GM23338 (cell line): ENCODE data around the gene RUSF1. TPM values are rescaled to one million over a fixed set of nuclear protein-coding genes. Genes with fewer than 3 reads are reported as not detected.

ENCODE experiments used
- ATAC-seq: fragments of 200-7000 bp; cut with Tn5 transposase; 3 replicates; pipeline ENCODE4 v1.9.1; 2020
- DNase-seq: peaks from one replicate; pipeline ENCODE4 v3.0.0-alpha.2; 2015; ENCODE audit warnings: low spot score
- H2AFZ ChIP-seq: fragments of 200-600 bp; sonication (generic); 2 replicates; pipeline ENCODE4 v1.8.0; 2016; ENCODE audit warnings: antibody characterized with exemption, mild to moderate bottlenecking, moderate library complexity
- H3F3A ChIP-seq: fragments of 200-600 bp; sonication (generic); replicated peaks from 2 replicates; pipeline ENCODE4 v1.8.0; 2017; ENCODE audit warnings: antibody characterized with exemption, mixed run types, low read depth
- H3K27ac ChIP-seq: fragments of 200-600 bp; sonication (generic); 2 replicates; pipeline ENCODE4 v1.6.1; 2016; ENCODE audit warnings: low read depth
- H3K27me3 ChIP-seq: fragments of 200-600 bp; sonication (generic); 2 replicates; pipeline ENCODE4 v1.8.0; 2016; ENCODE audit warnings: mild to moderate bottlenecking, mixed run types, moderate library complexity; ENCODE audit not compliant: insufficient read depth
- H3K36me3 ChIP-seq: fragments of 200-600 bp; sonication (generic); 2 replicates; pipeline ENCODE4 v1.8.0; 2016; ENCODE audit warnings: mild to moderate bottlenecking; ENCODE audit not compliant: insufficient read depth
- H3K4me1 ChIP-seq: fragments of 200-600 bp; sonication (generic); 2 replicates; pipeline ENCODE4 v1.8.0; 2016; ENCODE audit warnings: mild to moderate bottlenecking, moderate library complexity; ENCODE audit not compliant: insufficient read depth
- H3K4me2 ChIP-seq: fragments of 200-600 bp; sonication (generic); 2 replicates; pipeline ENCODE4 v1.7.1; 2017; ENCODE audit warnings: mixed run types
- H3K4me3 ChIP-seq: fragments of 200-600 bp; sonication (generic); 2 replicates; pipeline ENCODE4 v1.6.1; 2016; ENCODE audit warnings: mixed run types
- H3K79me2 ChIP-seq: fragments of 200-600 bp; sonication (generic); replicated peaks from 2 replicates; pipeline ENCODE4 v1.8.0; 2017; ENCODE audit warnings: mild to moderate bottlenecking; ENCODE audit not compliant: insufficient read depth
- H3K9me2 ChIP-seq: fragments of 200-600 bp; sonication (generic); 2 replicates; pipeline ENCODE4 v1.8.0; 2017; ENCODE audit not compliant: insufficient read depth
- H4K20me1 ChIP-seq: fragments of 200-600 bp; sonication (generic); replicated peaks from 2 replicates; pipeline ENCODE4 v1.8.0; 2017; ENCODE audit warnings: mild to moderate bottlenecking; ENCODE audit not compliant: insufficient read depth
- H3K27ac Mint-ChIP-seq: 2 replicates; pipeline ENCODE4 v1.8.0; 2020; ENCODE audit warnings: inconsistent platforms, mild to moderate bottlenecking, moderate library complexity, mixed read lengths
- H3K27me3 Mint-ChIP-seq: 3 replicates; pipeline ENCODE4 v1.8.0; 2022; ENCODE audit warnings: low read depth, mild to moderate bottlenecking, moderate library complexity, mixed read lengths, inconsistent platforms; ENCODE audit not compliant: insufficient read depth, poor library complexity
- H3K36me3 Mint-ChIP-seq: 3 replicates; pipeline ENCODE4 v1.8.0; 2021; ENCODE audit warnings: low read depth, mild to moderate bottlenecking, inconsistent platforms, moderate library complexity, mixed read lengths
- H3K4me1 Mint-ChIP-seq: 3 replicates; pipeline ENCODE4 v1.8.0; 2020; ENCODE audit warnings: mild to moderate bottlenecking, inconsistent platforms, mixed read lengths
- H3K4me3 Mint-ChIP-seq: 3 replicates; pipeline ENCODE4 v1.8.0; 2021; ENCODE audit warnings: moderate library complexity, mild to moderate bottlenecking, inconsistent platforms, mixed read lengths
- H3K9me3 Mint-ChIP-seq: 3 replicates; pipeline ENCODE4 v1.8.0; 2020; ENCODE audit warnings: moderate library complexity, mild to moderate bottlenecking, inconsistent platforms, mixed read lengths
- CREB1 ChIP-seq: fragments of 250-450 bp; sonication (Bioruptor Pico); IDR thresholded peaks from 2 replicates; pipeline ENCODE4 v1.5.0; 2020; ENCODE audit warnings: low read depth, mild to moderate bottlenecking, moderate library complexity
- CTCF ChIP-seq, 2 experiments: fragments of 200-600 bp in 1 of 2; sonication (generic) in 1 of 2; conservative IDR thresholded peaks; 2 replicates each; pipeline versions ENCODE4 v1.5.1 to v1.6.1; 2016 to 2017; ENCODE audit warnings: antibody characterized with exemption in 2 of 2, low read depth in 2 of 2, mild to moderate bottlenecking in 2 of 2, moderate library complexity in 1 of 2
- ETS1 ChIP-seq: IDR thresholded peaks from 2 replicates; pipeline ENCODE4 v1.6.1; 2016; ENCODE audit warnings: antibody characterized with exemption
- EZH2 ChIP-seq: fragments of 200-600 bp; sonication (generic); IDR thresholded peaks from one replicate; pipeline ENCODE4 v1.8.0; 2017; ENCODE audit warnings: antibody characterized with exemption, mild to moderate bottlenecking, low read depth; ENCODE audit not compliant: unreplicated experiment
- EZH2phosphoT487 ChIP-seq: fragments of 200-600 bp; sonication (generic); IDR thresholded peaks from one replicate; pipeline ENCODE4 v1.8.1; 2018; ENCODE audit warnings: antibody characterized with exemption; ENCODE audit not compliant: unreplicated experiment
- JUNB ChIP-seq: IDR thresholded peaks from one replicate; pipeline ENCODE4 v1.6.1; 2016; ENCODE audit warnings: antibody characterized with exemption; ENCODE audit not compliant: unreplicated experiment
- NANOG ChIP-seq: IDR thresholded peaks from 2 replicates; pipeline ENCODE4 v1.6.1; 2016; ENCODE audit warnings: antibody characterized with exemption, borderline replicate concordance
- POLR2AphosphoS5 ChIP-seq: IDR thresholded peaks from 2 replicates; pipeline ENCODE4 v1.6.1; 2016; ENCODE audit warnings: antibody characterized with exemption, low read depth
- REST ChIP-seq: IDR thresholded peaks from one replicate; pipeline ENCODE4 v1.6.1; 2018; ENCODE audit warnings: antibody characterized with exemption; ENCODE audit not compliant: unreplicated experiment
- STAT1 ChIP-seq: IDR thresholded peaks from one replicate; pipeline ENCODE4 v1.6.1; 2016; ENCODE audit warnings: antibody characterized with exemption; ENCODE audit not compliant: unreplicated experiment
- ZNF114 ChIP-seq: fragments of 250-450 bp; sonication (Bioruptor Pico); IDR thresholded peaks from 2 replicates; pipeline ENCODE4 v1.5.0; 2020; ENCODE audit warnings: mild to moderate bottlenecking, moderate library complexity
- ZNF331 ChIP-seq: fragments of 250-450 bp; sonication (Bioruptor Pico); IDR thresholded peaks from 2 replicates; pipeline ENCODE4 v1.5.0; 2020; ENCODE audit warnings: low read depth, mild to moderate bottlenecking, moderate library complexity
- ZNF462 ChIP-seq: fragments of 250-450 bp; sonication (Bioruptor Pico); IDR thresholded peaks from 2 replicates; pipeline ENCODE4 v1.5.0; 2020; ENCODE audit warnings: mild to moderate bottlenecking, moderate library complexity
- polyA plus RNA-seq: library from polyadenylated mRNA; unstranded; fragments of >200 nt; fragmentation: Nextera tagmentation; extraction: Ambion mirVana; gene quantifications from 2 replicates; pipeline ENCODE4 v1.2.1, GENCODE V29; 2016
- total RNA-seq: library from RNA; depleted of rRNA; stranded (reverse); fragments of >200 nt; shearing (Covaris generic); gene quantifications from 2 replicates; pipeline ENCODE4 v1.2.3, GENCODE V29; 2014

RUSF1 gene
- total and polyA plus RNA-seq, 2 experiments from 2014 or later: 8.9 to 36.1 TPM

GRCh38 chr16:31475946-31476302, 32.3 kb downstream of the RUSF1 start:
- ATAC-seq (peak; percentile 0; the same call in 2 of the 3 replicates), DNase-seq (peak; percentile 48)
- Histone ChIP-seq H3K4me1 (peaks cover 7% of the 10 kb centered on the region; the same call in 1 of the 2 replicates), H3K27me3 (peaks cover 79% of the 10 kb centered on the region), H3K9me2 (no peaks in the 10 kb centered on the region), H3K4me2 (peak overlapping the region; percentile 98), H3K4me3 (peak overlapping the region; percentile 83), H3K79me2 (no peaks in the 10 kb centered on the region), H4K20me1 (no peaks in the 10 kb centered on the region), H2AFZ (peak overlapping the region; percentile 86; the same call in 1 of the 2 replicates), H3K27ac (no peak overlapping the region), H3F3A (peaks cover 8% of the 10 kb centered on the region; the same call in 1 of the 2 replicates), H3K36me3 (no peaks in the 10 kb centered on the region)
- H3K4me3 Mint-ChIP-seq: peak overlapping the region; percentile 74
- peaks cover 6% of the 10 kb centered on the region for H3K9me3 Mint-ChIP-seq
- H3K36me3 Mint-ChIP-seq: peaks cover 8% of the 10 kb centered on the region
- no peak for TF ChIP-seq CTCF (conservative IDR thresholded peaks at IDR 0.05; ENCODE audit: low read depth in 2 of 2)
- no peak for TF ChIP-seq CREB1 (CRISPR knock-in tag)
- no peak for TF ChIP-seq POLR2AphosphoS5
- no peak for TF ChIP-seq EZH2
- TF ChIP-seq ETS1: no peak
- no peak for TF ChIP-seq ZNF462
- TF ChIP-seq NANOG: no peak
- TF ChIP-seq ZNF331 (CRISPR knock-in tag): no peak
- TF ChIP-seq JUNB: no peak
- no peak for TF ChIP-seq REST
- TF ChIP-seq EZH2phosphoT487: no peak
- no peak for TF ChIP-seq ZNF114 (CRISPR knock-in tag)
- TF ChIP-seq STAT1: no peak
- peaks cover 18% of the 10 kb centered on the region; the same call in 2 of the 3 replicates for H3K4me1 Mint-ChIP-seq
- H3K27me3 Mint-ChIP-seq: peaks cover 67% of the 10 kb centered on the region
- no peak overlapping the region for H3K27ac Mint-ChIP-seq
